Hepatocyte (in vitro differentiated cells): Measurements from ENCODE around the gene ACYP2.

Source experiments
- CTCF ChIP-seq: fragments of 200-600 bp; sonication (generic); IDR thresholded peaks from 2 replicates; pipeline ENCODE4 v1.5.1; 2016; ENCODE audit warnings: antibody characterized with exemption, mild to moderate bottlenecking; ENCODE audit not compliant: poor library complexity
- EZH2 ChIP-seq: fragments of 200-600 bp; sonication (generic); IDR thresholded peaks from 2 replicates; pipeline ENCODE4 v1.6.1; 2016; ENCODE audit warnings: antibody characterized with exemption, mild to moderate bottlenecking, borderline replicate concordance
- EZH2phosphoT487 ChIP-seq: fragments of 200-600 bp; sonication (generic); IDR thresholded peaks from one replicate; pipeline ENCODE4 v1.6.1; 2018; ENCODE audit warnings: antibody characterized with exemption, mild to moderate bottlenecking, low read depth, moderate library complexity; ENCODE audit not compliant: unreplicated experiment, severe bottlenecking

- TF ChIP-seq CTCF, result no peak
- TF ChIP-seq EZH2, result no peak
- no peak for TF ChIP-seq EZH2phosphoT487
Measured at GRCh38 chr2:54204476-54204875, 89.1 kb downstream of the ACYP2 start.
